ENCODE data around the gene KPNA1. TPM values are rescaled to one million over a fixed set of nuclear protein-coding genes. Genes with fewer than 3 reads are reported as not detected.

Gene KPNA1
- total RNA-seq: 46.0 and 55.4 TPM in 2 replicates
- polyA plus RNA-seq (2012): 36.7 TPM

DNA sequence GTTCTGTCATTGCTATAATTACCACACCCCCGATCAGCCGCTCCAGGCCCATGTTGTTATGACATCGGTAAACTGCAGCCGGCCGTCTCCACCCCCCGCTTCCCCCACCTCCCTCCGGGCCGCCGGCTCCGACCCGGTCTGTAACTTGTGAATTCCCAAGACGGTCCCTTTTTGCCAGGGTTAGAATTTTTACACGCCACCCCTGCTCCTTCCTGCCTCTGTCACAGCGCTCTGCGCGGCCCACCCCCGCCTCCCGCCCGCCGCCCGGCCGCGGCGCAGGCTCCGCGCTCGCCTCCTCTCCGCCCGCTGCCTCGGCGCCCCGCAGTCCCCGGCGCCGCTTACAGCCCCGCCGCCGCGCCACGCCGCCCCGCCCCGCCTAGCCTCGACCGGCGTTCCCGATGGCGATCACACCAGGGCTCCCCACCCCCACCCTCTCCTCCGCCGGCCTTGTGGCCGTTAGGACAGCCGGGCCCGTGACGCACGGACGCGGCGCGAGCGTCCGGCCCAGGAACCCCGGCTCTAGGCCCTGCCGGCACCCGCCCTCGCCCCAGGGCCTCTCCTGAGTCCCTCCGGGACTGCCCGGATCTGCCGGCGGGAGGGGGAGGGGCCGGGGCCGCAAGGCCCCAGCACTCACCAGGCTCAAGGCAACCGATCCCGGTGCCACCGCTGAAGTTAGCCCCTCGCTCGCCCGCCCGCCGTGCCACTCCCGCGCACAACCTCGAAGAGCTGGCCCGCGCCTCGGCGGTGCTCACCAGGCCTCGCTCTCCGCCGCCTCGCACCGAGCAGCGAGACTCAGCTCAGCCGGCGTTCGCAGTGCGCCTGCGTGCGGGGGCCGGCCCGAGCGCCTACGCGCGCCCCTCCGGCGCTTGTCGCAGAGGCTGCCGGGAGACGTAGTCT, at the start of gene KPNA1:
KPNA1 (minus strand) TSS at position 817 of the 897 bp plus-strand sequence. CDS start 18,374 bp downstream, outside the sequence.
- peak; percentile 88 for DNase-seq (ENCODE audit: low read depth)

DNA sequence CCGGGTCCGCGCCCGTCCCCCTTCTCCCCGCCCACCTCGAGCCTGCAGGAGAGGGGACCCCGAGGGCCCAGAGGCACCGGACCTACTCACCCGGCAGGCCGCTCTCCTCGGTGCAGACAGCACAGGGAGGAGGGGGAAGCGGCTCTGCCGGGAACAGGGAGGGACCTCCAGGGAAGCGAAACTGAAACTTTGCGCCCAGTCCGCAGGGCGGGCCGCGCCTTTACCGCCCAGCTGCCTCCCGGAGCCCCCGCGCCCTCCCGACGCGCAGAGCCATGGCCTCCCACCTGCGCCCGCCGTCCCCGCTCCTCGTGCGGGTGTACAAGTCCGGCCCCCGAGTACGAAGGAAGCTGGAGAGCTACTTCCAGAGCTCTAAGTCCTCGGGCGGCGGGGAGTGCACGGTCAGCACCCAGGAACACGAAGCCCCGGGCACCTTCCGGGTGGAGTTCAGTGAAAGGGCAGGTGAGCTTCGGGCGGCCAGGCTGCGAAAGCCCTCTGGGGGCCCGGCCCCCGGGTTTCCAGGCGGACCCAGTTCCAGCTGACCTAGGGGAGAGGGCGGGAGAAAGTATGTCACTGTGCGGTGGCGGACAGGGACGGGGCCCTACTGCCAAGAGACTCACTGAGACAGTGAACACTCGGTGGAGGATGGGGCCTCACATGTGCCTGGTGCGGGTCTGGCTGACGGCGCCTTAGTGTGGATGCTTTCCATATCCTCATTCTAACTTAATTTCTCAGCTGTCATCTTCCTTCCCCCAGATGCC, 49.6 kb upstream of the KPNA1 start, which contains the start of the genes DTX3L and PARP9:
DTX3L (plus strand) TSS at position 184 of the 758 bp plus-strand sequence; CDS start at position 273, 89 bp downstream.
PARP9 (minus strand) TSS at position 146 of the 758 bp plus-strand sequence. CDS start 4,680 bp downstream, outside the sequence.
- peak; percentile 82 for DNase-seq (ENCODE audit: low read depth)

DNA sequence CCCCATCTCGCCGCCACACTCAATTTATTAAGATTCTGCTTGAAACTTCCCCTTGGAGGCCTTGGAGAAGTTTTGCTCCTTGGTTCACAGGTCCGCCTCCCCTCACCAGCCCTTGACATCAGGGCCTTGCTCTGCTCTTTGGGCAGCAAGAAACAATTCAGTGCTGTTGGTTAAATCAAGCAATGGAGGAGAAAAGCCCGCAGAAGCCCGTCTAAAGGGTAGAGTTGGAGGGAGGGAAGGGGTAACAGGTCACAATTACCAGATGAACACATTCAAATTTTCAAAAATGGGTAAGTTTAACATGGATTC, 48.9 kb upstream of the KPNA1 start:
- DNase-seq (ENCODE audit: low read depth): peak; percentile 22

DNA sequence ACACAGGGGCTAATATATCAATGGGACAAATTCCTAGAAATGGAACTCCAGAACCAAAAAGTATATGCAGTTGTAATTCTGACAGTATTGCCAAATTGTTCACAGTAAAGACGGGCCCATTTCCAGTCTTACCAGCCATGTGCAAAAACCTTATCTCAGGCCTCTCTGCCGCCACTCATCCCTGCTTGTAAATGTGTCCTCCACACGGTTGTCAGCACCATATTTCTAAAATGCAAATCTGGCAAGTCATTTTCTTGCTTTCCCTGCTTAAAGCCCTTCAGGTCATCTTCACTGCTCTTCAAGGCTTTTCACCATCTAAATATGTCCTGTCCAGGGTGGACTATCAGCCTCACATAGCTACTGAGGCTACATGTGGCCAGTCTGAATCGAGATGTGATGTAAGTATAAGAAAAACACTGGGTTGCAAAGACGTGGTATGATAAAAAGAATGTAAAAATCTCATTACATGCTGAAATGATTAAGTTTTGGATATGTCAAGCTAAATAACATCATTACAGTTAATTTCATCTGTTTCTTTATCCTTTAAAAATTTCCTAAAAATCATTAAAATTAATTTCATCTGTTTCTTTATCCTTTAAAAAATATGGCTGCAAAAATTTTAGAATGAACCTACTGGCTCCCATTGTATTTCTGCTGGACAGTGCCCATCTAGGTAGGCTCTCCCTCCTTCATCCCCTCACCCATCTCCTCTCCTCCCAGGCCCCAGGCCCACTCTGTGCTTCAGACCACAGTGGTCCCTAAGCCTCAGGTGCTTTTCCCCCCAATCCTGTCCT, 48.4 kb upstream of the KPNA1 start:
- no peak for DNase-seq (ENCODE audit: low read depth)

DNA sequence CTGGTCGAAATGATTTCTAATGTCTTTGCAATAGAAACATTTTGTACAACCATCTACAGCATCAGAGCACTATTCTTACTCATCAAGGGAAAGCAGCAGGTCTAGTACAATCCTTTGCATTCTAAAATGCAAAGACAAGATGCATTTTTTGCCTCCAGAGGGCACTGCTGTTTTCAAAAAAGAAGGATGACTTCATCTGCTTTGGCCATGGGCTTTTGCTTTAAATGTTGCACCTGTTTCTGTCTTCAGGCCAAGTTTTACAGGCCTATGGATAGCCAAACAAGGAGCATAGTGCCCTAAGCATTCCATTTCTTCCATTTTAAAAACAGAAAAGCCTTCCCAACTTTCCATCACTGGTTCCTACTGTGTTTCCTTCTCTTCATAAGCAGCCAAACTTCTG, 45.9 kb upstream of the KPNA1 start:
- DNase-seq (ENCODE audit: low read depth): peak; percentile 81

DNA sequence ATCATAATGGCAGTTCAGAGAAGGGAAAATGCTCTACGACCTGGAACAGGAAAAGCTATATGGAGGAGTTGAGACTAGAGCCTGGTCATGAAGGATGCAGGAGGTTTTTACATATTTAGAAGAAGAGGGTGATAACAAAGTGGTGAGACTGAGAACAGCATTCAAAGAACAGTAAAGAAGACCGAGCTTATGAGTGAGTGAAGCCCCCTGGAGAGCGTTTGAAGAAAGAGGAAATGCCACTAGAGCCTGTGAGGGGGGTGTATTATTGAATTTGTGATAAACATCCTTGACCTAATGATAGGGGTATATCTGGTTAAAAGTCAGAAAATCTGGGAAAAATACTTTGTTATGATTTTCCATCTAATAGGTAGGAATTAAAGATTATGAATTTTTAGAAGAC, 45.2 kb upstream of the KPNA1 start:
- DNase-seq (ENCODE audit: low read depth): no peak

DNA sequence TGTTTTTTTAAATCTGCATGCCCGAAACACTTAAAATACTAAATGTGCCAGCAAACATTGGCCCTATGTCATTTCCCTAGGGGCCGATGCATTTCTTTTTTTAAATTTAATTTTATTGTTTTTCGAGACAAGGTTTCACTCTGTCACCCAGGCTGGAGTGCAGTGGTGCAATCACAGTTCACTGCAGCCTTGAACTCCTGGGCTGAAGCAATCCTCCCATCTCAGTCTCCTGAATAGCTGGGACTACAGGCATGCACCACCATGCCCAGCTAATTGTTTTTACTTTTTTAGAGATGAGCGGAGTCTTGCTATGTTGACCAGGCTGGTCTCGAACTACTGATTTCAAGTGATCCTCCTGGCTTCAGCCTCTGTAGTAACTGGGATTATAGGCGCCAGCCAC, 43.9 kb upstream of the KPNA1 start:
- DNase-seq (ENCODE audit: low read depth): no peak

DNA sequence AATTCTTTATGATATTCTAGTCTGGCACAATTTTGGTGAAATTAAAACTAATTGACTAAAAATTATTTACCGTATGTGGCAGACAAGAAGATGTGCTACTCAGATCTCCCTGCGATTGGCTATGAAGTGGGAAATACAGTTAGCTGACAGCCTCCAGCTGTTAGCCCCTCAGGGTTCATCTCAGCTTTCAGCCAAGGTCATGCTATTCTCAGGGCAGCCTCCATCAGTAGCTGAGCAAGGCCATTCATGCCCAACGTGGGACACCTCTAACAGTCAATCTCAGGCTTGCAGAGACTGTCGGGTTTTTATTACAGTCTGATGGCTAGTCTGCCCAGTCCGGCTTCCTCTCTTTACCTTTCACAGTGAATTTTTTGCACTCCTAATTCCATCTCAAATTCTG, 42.6 kb upstream of the KPNA1 start:
- no peak for DNase-seq (ENCODE audit: low read depth)

DNA sequence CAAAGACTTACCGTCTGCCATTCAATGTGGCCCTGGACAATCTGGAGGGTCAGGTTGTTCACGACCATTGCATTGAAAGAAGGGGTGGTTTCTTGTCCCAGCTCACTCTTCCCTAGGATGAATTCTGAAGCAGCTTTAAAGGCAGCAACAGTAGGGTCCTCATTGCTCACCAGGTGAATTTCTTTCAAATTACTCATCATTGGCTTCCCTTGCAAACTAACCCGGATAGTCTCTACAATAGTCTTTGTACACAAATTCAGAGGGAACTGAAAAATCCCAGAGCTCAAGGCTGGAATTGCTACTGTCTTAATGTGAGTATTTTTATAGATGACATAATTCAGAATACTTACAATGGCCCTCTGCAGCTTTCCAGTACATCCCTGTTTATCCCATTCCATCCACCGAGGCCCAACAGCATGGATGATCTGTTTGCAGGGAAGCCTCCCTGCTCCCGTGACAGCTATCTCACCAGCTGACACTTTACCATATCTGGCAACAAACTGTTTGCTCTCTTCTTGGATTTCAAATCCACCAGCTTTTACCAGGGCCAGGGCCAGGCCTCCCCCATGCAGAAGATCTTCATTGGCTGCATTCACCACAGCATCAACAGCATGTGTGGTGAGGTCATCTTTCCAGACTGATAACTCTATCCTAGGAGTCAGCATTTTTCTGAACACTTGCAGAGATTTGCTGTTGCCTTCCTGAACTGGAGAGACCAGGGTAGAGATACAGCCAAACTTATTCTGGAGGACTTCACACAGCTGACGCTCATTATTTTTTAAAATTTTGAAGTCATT, 40.7 kb upstream of the KPNA1 start:
- peak; percentile 80 for DNase-seq (ENCODE audit: low read depth)

DNA sequence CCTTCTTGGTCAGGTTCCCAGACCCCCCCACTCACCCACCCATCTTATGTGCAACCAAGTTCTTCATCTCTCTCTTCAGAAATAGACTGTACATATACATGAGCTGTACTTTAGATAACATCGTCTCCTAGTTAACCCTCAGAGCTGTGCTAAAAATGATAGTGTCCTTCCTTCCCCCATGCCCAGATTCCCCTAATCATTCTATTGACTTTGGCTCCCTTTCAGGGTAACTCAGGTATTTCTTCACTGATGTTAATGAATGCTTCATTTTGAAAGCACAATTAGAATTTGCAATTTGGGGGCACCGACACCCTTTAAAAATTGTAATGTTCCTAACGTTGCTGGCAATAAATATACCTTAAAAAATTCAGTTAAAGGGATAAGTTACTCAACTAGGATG, 38.4 kb upstream of the KPNA1 start:
- no peak for DNase-seq (ENCODE audit: low read depth)

DNA sequence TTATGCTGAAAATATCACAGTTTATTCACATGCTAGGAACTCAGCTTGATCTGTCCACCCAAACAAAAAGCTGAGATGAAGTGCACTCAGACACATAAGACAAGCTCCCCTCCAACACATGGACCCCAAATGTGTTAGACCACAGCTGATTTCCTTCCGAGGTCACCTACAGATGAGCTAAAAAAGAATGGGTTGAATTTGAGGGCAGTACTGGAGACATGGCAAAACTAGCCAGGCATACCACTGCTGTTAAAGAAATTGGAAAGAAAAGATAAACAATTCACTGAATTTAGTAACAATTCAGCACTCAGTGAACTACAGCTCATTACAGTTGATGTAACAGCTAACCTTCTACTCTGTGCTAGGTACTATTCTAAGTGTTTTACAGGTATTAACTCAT, 33.9 kb upstream of the KPNA1 start:
- no peak for DNase-seq (ENCODE audit: low read depth)

DNA sequence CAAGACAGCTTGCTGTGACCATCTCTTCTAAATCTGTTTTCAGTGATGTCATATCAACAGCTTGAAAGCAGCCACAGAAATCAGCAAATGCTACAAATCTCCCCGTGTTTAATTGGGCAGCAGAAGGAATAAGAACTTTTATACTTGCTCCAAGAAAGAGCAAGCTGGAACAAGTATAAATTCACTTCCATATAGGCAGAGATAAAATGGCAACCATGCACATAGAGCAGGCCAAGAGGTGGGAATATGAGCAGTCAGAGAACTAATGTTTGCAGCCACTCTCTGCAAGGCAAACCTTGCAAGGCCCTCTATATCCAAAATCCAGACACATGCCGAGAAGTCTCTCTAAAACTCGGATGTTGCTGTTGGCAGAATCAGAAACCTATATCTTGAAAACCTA, 33.3 kb upstream of the KPNA1 start:
- DNase-seq (ENCODE audit: low read depth): peak; percentile 17

DNA sequence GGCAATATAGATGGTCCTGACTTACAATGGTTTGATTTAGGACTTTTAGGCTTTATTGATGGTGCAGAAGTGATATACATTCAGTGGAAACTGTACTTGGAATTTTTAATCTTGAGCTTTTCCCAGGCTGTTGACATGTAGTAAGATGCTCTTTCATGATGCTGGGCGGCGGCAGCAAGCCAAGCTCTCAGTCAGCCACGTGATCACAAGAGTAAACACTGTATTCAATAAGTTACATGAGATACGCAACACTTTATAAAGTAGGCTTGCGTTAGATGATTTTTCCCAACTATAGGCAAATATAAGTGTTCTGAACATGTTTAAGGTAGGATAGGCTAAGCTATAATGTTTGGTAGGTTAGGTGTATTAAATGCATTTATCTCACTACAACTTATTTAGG, 31.4 kb upstream of the KPNA1 start:
- no peak for DNase-seq (ENCODE audit: low read depth)

DNA sequence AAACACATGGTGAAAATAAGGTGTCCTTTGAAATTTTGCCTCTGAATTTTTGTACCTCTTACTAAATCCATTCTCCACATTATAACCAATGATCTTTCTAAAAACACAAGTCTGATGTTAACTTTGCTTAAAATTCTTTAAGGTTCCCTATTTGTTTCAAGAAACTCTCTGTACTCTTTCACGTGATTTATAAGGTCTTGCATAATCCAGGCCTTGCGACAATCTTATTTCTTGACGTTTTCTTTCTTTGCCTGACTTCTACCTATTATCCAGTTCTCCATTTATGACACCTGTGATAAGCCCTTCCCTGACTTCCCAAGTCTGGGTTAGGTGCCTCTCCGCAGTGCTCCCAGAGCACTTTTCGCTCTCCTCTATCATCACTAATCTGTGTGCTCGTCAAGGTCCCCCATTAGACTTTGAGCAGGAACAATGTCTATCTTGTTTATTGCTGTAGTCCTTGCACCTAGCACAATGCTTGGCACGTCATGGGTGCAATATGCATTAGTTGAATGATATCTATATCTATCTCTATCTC, 24.3 kb upstream of the KPNA1 start:
- DNase-seq (ENCODE audit: low read depth): no peak

DNA sequence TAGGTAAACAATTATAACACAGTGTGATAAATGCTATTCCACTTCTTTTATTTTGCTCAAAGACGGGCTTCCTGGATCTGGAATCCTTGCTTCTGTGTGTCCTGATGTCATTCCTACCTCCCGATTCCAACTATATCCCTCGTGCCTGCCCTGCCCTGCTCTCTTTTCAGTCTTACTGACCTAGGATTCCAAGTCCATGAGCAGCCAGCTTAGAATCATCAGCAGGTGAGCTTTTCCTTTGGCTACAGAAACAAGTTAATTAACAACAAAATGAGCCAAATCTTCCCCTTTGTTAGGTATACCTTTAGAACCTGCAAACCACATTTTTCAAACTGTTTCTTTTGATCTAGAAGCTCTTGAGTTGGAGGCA, 21.9 kb upstream of the KPNA1 start:
- DNase-seq (ENCODE audit: low read depth): no peak

DNA sequence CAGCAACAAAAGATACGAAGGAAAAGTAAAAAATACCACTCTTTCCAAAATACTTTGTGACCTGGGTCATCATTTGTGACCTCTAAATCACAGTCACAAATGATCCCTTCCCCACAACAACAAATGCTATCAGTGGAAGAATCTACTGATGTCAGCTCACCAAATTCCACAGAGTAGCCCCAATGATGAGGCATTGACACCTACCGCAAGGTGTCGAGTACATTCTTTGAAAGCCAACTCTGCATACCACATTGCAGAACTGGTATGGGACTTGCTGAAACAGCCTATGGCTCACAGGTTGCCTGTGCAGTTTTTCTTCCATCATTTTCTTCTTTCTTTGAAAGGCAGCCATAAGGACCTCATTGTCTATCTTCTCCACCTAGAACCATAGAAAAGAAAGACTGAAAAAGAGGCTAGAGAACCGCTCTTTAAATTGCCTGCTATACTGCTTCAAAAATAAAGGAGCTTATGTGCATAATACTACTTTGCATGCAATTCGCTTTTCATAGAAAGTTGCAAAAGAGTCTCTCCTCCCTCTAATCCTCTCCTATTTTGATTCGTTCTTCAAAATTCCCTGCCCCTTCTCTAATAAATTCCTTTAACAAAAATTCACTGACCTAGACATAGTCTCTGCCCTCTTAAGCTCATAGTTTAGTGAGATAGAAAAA, 21.4 kb upstream of the KPNA1 start:
- no peak for DNase-seq (ENCODE audit: low read depth)

DNA sequence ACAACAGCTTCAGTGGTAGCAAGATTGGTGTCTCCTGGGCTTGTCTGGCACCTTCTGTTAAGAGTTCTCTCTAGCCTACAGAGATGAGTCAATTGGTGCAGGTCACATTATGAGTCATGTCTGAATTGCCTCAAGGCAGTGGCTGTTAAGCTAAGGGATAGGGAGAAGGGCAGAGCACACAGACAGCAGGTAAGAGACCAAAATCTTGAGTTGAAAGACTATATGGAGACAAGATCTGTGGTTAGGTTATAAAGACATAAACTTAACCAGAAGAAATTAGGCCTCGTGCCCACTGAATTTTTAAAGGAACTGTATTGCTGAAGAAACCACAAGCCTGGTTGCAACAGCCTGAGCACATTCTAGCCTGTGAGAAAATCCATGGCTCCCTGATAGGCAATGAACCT, 19.2 kb upstream of the KPNA1 start:
- peak; percentile 43 for DNase-seq (ENCODE audit: low read depth)

DNA sequence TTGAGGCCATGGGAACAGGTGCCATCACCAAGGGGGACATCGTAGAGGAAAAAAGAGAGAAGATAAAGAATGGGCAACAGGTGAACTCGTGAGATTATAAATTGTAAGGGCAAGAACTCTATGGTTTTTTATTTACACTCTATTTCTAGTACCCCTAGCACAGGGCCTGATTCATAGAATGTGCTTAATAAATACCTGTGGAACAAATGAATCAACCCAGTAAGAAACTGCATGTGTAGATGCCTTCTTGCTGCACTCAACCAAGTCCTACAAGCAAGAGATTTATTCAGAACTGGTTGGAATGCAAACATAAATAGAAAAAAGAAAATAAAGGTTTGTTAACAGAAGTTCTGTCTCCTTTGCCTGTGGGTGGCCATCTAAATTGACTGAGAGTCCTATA, 18.7 kb upstream of the KPNA1 start:
- no peak for DNase-seq (ENCODE audit: low read depth)

DNA sequence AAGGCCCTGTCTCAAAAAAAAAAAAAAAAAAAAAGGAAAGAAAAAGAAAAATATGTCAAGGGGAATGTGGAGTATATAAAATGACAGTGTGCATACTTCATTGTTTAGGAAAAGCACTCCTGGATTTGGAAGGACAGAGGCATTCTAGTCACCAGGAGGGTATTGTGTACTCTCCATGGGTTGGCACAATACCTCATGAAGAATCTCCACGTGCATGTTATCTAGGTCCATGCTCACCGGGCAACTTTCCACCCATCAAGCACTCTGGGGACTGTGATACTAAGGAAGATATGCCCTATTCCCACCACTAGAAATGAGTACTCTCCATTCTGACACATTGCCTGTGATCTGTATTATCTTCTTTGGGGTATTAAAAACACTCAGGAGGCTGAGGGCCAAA, 15.4 kb upstream of the KPNA1 start:
- no peak for DNase-seq (ENCODE audit: low read depth)

DNA sequence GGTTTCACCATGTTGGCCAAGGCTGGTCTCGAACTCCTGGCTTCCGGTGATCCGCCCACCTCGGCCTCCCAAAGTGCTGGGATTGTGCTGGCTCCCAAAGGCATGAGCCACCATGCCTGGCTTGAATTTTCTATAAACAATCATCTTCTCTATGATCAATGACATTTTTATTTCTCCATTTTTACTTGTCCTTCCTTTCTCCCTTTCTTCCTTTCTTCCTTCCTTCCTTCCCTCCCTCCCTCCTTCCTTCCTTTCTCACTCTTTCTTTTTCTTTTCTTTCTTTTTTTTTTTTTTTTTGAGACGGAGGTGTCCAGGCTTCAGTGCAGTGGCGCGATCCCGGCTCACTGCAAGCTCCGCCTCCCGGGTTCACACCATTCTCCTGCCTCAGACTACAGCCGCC, 8.6 kb upstream of the KPNA1 start:
- DNase-seq (ENCODE audit: low read depth): no peak
